LNCaP clone FGC (cell line): ENCODE data around the gene ARFRP1.
"Not testable (repeated sequence)": the region's sequence is repeated elsewhere in the genome, so short reads cannot be mapped to it uniquely, and the experiment has no call there.

Source experiments
- DNase-seq: peaks from one replicate; pipeline ENCODE4 v3.0.0-alpha.2; 2011; ENCODE audit warnings: low read depth
- H3K4me3 ChIP-seq: 2 replicates; pipeline ENCODE4 v1.5.1; 2011; ENCODE audit warnings: mild to moderate bottlenecking, low read depth, low read length, control low read depth
- CTCF ChIP-seq: IDR thresholded peaks from 2 replicates; pipeline ENCODE4 v1.5.1; 2012; ENCODE audit warnings: mild to moderate bottlenecking; ENCODE audit not compliant: control insufficient read depth, insufficient read depth; ENCODE audit errors: extremely low read depth

The ARFRP1 gene

GRCh38 chr20:63651942-63652191 is 55.9 kb downstream of the ARFRP1 start:
- no peak for TF ChIP-seq CTCF
- DNase-seq, result no peak
- no peak overlapping the region for H3K4me3 ChIP-seq

- not testable (repeated sequence) for DNase-seq, H3K4me3 ChIP-seq
Observed at GRCh38 chr20:63650486-63650885, 57.3 kb downstream of the ARFRP1 start.

GRCh38 chr20:63648895-63649589 is 58.7 kb downstream of the ARFRP1 start:
- TF ChIP-seq CTCF, result no peak
- no peak for DNase-seq
- H3K4me3 ChIP-seq, result no peak overlapping the region
